SIG-M5 treated with dmso at 0.1 percent for 504 hours (cell line): ENCODE measurements around the gene SPAG17.
A peak's percentile ranks its signal among the peaks of the same experiment; 100 is the strongest.

Experiments used
- DNase-seq: peaks from one replicate; lab custom pipeline; 2025; ENCODE audit not compliant: unreplicated experiment; lab: John Stamatoyannopoulos, UW

Gene SPAG17

DNA sequence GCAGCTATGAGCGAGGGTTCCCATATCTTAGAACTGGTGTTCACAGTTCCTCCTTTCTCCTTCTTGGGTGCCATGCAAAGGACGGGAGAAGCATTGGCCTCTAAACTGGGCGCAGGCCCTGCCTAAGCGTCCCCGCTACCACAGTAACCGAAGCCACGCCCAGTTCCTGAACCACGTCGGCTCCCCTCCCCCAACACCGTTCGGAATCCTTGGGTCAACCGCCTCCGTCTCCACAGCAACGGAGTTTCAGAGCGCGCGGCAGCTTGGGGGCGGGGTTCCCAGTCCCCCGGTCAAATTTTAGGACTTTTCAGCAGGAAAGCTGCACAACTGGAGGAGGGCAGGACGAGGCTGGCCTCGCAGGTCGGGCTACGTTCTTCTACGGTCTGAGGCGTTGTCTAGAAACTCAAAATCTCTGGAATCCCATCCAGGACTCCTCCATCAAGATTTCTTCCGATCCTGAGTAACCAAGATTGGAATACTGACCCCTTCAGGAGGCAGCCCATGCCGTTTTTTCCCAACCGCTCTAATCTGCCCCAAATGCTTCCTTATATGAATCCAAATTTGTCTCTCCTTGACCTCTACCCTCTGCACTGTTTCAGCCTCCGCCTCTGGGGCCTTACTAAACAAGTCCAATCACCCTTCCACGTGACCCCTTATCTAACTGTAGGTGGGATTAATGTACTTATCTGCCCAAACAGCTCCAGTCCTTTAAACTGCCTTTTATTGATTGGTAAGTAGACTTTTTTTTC lies at the start of gene SPAG17:
SPAG17 (minus strand) TSS at position 145 of the 749 bp plus-strand sequence; CDS start at position 74, 71 bp downstream.
- peak; percentile 11 for DNase-seq

DNA sequence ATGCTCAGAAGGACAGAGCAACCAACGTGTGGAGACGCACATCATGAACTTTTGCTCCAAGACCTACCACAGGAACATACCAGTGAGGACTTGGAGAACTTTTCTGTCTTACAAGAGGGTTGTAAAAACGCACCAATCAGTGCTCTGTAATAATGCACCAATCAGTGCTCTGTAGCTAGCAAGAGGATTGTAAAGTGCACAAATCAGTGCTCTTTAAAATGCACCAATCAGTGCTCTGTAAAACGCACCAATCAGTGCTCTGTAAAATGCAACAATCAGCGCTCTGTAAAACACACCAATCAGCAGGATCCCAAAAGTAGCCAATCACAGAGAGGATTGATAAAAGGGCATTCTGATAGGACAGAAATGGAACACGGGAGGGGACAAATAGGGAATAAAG lies 40.4 kb upstream of the SPAG17 start:
- no peak for DNase-seq

DNA sequence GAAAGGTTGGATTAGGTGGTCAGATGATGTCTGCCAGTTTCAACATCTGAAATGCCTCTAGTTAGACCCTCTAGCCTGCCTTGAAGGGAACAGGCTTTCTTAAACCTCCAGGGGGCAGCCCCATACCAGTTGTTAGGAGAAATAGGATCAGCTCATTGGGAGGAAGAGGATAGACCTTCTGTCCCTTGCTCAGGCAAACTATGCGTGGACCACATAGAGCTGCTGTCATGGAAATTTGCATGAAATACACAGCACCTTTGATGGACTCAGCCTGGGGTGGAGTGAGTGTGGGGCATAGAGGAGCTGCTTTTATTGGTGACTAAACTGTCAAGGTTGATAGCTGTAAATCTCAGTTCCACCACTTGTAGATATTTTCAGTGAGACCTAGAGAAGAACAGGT lies 38.4 kb upstream of the SPAG17 start:
- DNase-seq: no peak

DNA sequence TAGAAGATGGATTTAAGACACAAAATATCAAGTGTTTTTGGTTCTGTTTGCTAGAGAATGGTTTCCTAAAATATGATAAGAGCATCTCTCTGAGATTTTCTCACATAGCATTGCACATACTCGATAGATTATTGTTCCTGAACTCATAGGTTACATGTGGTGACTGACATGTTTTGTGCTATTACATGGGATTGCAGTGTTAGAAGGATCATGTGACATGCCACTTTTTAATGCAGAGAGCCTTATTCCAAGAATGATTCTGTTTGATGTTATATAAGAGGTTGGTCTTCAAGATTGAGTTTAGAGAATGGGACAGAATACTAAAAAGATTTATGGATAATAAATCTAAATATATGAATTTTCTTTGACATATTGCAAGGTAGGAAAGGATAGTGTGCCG lies 34.4 kb upstream of the SPAG17 start:
- no peak for DNase-seq

DNA sequence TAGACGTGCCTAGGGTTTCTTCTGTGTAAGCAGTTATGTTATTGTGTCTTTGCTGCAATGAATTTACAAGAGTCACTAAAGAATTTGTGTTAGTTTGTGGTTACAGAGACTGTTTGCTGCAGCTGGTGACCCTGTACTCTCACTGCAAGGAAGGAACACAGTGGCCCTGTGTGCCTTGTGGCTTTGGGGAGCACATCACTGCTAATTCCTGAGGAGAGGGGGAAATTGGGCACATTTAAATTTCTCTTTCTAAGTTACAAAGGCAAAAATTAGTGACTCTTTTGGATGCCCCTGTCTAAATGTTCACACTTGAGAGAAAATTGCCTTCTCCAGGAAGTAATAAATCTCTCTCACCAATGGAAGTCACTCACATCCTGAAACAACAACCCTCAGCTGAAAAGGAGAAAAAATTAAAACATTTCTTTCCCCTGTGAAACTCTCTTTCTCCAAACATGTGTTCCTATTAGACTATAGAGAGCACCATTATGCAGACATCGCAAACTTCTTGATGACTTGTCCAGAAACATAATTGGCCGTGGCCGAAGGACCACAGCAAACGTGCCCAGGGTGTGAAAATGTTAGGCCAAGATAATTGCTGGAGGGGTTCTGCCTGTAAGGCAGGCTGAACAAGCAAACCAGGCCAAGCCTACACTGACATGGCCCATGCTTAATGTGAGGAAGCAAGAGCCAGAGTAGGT lies 32.3 kb upstream of the SPAG17 start:
- DNase-seq: no peak

DNA sequence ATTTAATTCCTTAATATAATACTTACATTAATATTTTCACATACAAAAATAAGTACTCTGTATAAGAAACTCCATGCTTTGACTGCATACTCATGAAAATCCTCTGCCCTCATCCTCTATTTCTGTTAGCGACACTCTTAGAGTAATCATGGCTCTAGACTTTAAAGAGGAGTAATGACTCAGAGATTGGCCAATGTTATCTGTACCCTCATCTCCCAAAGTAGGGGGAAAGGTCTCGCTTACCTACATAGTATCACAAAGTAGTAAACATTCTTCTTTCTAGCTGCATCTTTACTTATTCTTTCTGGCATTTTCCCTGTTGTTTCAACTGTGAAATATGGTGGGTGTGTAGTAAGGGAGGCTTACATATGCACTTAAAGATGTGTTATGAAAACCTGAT lies 29.8 kb upstream of the SPAG17 start:
- no peak for DNase-seq

DNA sequence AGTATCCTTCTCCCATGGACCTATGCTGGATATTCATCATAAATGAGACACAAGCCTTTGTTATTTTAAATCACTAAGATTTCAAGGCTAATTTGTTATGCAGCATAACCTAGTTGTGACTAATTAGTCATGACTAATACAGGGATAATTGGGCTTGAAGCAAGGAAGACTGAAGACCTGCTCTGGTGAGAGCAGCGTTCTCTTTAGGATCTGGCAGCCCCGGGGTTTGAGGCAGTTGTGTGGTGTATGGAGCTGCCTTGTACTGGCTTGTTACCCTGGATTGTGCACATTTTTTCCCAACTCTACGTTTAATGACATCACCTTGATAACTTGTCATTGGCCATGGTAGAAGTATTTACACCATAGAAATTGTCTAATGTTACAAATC lies 25.7 kb upstream of the SPAG17 start:
- no peak for DNase-seq

DNA sequence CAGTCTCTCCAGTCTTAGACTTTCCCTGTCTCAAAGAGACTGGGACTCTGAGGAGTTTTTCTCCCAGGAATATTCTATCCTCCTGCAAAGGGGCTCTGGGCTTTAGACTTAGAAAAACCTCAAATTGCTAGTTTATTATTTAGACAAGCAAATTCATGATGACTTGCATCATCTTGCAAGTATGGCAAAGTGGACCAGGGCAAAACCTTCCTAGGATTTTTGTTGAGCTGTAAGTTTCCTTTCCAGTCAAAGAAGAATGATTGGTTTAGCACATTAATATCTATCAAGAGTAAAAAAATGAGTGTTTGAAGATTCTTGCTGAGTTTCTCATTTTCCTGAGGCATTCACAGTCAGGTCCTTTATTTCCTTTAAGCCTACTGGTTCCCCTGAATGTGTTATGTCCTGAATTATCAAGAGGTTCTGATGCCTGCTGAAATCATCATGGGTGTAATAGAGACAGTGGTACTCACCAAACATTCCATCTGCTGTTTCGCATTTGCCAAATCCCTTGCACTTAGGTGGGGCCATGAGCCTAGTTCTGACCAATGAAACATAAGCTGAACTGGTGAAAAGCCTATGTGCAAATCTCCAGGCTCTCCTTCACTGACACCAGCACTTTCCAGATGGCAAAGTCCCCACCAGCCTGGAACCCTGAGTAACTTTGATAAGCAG lies 25.2 kb upstream of the SPAG17 start:
- DNase-seq: no peak

DNA sequence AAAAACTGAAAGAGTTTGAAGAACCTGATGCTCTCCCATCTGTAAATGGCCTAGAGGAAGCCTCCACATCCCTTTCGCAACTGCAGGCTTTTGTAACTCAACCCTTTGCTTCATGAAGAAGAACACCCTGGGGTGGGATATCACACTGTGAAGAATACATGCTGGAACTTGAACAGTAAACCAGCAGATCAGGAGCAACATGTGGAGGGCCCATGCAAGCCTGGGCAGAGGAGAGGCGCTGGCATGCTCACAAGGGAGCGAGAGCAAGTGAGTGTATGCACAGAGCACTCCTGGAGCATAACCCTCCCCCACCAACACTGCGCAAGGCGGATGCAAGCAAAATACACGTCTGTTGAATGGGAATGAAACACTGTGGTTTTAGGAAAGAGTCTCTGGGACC lies 24.6 kb upstream of the SPAG17 start:
- no peak for DNase-seq

DNA sequence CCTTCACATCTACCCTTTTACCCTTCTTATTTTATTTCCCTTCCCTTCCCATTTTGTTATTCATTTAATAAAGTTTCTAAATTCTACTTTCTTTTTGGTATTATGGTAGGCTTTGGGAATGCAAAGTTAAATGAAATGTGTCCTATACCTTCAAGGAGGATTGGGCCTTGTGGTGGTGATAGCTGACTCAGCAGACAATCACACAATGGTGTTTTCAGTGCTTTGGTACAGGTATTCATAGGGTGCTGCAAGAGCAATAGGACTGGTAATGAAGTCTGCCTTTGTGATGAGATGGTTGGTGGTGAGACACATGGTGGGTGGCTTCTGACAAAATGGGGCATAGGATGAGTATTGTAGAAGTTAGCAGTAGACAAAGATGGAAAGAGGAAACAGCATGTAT lies 21.9 kb upstream of the SPAG17 start:
- no peak for DNase-seq

DNA sequence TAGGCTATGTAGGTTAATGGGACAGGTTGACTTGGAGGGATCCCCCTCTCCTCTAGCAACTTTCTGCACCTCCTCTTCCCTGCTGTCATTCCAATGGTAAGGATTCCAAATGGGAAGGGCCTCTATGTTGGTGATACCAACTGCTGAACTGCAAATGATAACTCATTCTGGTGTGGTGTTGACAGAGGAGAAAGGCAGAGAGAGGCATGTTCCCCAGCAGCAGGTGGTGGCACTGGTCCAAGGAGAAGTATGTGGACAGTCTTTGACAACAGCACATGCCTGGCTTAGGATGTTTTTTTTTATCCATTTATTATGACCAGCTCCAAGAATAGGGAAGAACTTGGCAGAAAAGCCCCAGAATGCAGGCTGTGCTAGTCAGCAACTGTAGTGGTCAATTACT lies 19.6 kb upstream of the SPAG17 start:
- no peak for DNase-seq

DNA sequence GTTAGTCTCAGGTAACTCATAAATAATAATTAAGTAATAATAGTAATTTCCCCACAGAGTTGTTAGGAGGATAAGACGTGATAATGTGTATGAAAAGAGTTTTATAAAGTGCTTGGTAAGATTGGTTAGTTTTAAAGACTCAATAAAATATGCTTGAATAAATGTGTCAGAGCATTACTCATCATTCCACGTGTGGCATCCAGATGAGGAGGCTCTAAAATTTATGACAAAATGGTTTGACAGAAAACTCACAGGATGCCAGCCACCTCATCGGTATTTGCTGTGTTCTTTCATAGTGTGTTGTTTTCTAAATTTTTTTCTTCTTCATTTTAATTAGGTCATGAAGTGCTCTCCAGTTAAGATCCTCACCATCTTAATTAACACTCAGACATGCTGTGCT lies 19.1 kb upstream of the SPAG17 start:
- no peak for DNase-seq

DNA sequence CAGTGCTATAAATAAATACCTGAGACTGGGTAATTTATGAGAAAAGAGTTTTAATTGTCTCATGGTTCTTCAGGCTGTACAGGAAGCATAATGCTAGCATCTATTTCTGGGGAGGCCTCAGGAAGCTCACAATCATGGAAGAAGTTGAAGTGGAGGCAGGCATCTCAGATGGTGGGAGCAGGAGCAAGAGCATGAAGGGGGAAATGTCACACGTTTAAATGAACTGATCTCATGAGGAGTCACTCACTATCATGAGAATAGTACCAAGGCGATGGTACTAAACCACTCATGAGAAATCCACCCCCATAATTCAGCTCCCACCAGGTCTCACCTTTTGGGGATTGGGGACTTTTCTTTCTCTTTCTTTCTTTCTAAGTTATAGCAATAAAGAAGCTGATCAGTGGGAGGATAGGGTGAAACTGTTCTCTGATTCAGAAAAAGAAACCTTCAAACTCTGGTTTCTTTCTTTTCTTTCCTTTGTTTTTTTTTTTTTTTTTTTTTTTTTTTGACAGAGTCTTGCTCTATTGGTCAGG lies 17.1 kb upstream of the SPAG17 start:
- no peak for DNase-seq

DNA sequence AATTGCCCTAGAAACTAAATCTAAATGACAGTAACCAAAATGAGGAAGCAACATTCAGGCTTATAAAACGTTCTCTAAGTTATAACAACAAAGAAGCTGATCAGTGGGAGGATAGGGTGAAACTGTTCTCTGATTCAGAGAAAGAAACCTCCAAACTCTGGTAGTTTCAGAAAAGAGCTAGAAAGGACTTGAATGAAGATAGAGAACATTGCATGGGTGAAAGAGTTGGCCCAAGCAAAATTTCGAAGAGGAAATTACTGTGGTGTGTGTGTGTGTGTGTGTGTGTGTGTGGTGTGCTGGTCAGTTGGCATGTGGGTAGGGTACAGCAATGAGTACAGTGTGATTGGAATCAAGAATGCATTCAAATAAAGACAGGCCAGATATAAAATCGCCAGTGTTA lies 16.5 kb upstream of the SPAG17 start:
- no peak for DNase-seq

DNA sequence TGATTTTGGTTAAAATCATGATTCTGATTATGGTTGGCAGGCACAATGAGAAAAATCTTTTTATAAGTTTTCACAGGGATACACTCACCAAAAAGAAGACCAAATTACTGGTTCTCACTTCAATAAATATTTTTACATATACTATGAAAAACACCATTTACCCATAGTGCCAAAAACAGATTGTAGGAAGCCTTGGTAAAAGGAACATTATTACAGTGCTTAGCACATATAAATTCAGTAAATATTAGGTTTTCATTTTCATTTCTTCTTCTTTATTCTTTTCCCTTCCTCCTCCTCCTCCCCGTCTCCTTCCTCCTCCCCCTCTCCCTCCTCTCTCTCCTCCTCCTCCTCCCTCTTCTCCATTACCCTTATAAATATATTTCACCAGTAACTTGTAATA lies 15.8 kb upstream of the SPAG17 start:
- no peak for DNase-seq

DNA sequence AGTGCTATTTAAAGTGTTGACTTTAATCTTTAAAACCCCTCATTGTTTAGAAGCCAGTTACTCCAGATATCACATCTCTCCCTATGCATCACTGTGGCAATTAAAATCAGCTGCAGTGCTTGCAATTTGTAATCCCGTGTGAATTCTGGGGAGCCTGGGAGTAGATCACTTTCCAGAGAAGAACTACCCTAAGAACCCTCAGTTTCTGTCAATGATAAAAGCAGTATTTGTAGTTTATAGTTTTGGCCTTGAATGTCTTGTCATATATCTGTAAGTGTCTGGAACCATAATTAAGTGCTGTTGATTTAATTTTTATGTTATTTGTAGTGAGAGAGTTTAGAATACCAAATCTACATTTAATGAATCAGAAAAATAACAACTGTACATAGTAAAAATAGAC lies 5.5 kb upstream of the SPAG17 start:
- no peak for DNase-seq

DNA sequence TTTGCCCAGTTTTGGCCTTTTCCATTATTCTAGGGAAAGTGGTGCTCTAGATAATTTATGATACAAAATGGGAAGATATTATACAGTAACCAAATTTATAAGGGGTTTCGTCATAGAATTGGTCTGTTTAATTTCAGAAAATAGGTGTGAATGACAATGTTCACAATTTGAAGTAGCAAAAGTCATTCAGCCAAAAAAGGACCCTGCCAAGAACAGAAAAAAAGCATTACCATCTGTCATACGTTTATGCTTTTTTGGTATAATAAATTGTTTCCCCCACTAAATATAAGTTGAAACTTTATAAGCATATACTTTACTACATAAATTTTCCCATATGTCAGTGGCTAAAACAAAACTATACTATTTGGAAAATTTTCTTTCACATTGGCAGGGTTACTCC lies 4.5 kb upstream of the SPAG17 start:
- no peak for DNase-seq

DNA sequence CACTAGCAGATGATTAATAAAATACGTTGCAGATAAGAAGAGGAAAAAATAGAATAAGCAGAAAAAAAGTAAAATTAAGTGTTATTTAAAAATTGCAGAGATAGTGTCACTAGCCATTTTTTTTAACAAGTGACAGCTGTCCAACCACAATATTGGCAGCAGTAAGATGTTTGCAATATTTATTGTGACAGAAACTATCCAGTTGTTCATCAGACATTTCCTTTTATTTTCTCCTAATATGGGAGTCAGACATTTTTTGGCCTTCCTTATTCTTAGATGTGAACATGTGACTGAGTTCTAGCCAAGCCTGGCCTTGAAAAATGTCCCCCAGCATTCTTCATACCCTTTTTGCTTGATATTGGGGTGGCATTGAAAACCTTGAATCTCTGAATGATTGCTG lies 3.4 kb upstream of the SPAG17 start:
- DNase-seq: no peak

DNA sequence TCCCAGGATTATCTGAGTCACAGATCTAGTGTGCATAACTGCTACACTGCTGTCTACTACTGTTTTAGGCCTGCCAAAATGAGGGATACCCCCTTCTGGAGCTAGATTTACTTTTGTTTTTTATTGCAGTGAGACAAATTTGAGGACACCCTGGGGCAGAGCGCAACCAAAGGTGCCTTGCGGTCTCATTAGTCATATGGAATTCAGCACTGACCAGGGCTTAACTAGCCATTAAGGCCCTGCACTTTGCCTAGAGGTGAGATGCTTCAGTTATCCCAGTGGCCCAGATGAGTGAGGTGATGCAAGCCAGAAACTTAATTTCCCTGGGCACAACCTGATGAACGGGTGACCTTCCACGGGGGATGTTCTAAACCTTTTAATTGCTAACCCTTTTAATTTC lies 998 bp upstream of the SPAG17 start:
- DNase-seq: no peak

DNA sequence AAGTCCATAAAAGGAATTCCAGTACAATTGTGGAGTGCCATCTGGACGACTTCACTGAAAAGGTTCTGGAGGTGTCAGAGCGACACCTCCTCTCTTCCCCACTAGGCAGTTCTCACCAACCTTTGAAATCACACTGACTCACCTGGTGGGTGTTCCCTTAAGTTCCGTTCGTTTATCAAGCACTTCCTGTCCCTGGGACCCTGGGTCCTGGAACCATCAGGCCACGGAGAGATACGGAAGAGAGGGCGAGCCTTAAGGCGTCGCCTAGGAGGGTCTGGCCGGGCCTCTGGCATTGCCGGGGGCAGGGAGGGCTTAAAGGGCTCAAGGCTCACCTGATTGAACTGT lies 317 bp downstream of the SPAG17 start:
- DNase-seq: no peak

DNA sequence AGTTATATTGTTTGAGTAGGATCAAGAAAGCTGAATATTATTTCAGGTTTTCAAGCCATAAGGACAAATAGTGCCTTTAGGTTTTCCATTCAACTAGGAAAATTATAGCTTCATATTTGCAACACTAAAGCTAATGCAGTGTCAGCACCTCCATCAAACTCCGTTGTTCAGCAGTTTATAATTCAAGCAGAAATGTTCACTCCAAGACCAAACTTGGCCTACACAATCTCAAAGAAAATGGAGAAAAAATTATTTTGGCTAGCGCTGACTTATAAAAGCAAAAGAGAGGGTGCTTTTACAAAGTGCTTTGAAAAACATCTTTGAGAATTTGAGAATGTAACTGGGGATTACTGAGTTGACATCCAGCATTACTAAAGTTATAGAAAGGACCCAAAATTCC lies 1.4 kb downstream of the SPAG17 start:
- no peak for DNase-seq

DNA sequence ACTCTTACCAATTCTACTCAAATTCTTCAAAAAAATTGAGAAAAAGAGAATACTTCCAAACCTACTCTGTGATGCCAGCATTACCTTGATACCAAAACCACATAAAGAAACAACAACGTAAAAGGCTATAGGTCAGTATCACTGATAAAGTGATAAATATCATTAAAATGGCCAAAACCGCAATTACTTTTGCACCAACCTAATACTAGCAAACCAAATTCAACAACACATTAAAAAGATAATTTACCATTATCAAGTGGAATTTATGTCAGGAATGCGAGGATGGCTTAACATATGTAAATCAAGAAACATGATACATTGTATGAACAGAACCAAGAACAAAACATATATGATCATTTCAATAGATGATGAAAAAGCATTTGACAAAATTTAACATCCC lies 7.0 kb downstream of the SPAG17 start:
- no peak for DNase-seq
